IMR-90 (cell line): Measurements from ENCODE around the gene TK1. TPM values are rescaled to one million over a fixed set of nuclear protein-coding genes. Genes with fewer than 3 reads are reported as not detected.

Source experiments
- ATAC-seq: fragments of 200-7000 bp; cut with Tn5 transposase; 2 replicates; pipeline ENCODE4 v1.9.1; 2020; ENCODE audit warnings: low read depth, mild to moderate bottlenecking, moderate library complexity
- BruUV-seq: library from RNA; stranded (reverse); fragments of 400-500 nt; replicated peaks from 2 replicates; lab custom pipeline; 2021; lab: Mats Ljungman, UMichigan
- CTCF ChIA-PET: fragments of 300-600 bp; formaldehyde crosslinking; extraction: SDS; loops from one replicate; lab custom pipeline; 2021; ENCODE audit warnings: antibody characterized with exemption; lab: Yijun Ruan, JAX
- POLR2A ChIA-PET: fragments of 300-600 bp; sonication (Branson Sonifier 250); formaldehyde crosslinking; loops from one replicate; lab custom pipeline; 2022; ENCODE audit warnings: antibody characterized with exemption; ENCODE audit not compliant: unreplicated experiment; lab: Charles Lee
- DNase-seq: peaks from one replicate; pipeline ENCODE4 v3.0.0; 2013
- H2AFZ ChIP-seq: replicated peaks from 2 replicates; pipeline ENCODE3; 2013; ENCODE audit warnings: low read length, mild to moderate bottlenecking; ENCODE audit not compliant: poor library complexity
- H2AK5ac ChIP-seq: 2 replicates; pipeline ENCODE4 v1.6.1; 2013; ENCODE audit warnings: low read depth, low read length, inconsistent platforms
- H2AK9ac ChIP-seq: replicated peaks from 2 replicates; pipeline ENCODE3; 2013; ENCODE audit warnings: mild to moderate bottlenecking, low read depth, low read length, moderate library complexity; ENCODE audit not compliant: poor library complexity
- H2BK120ac ChIP-seq: 2 replicates; pipeline ENCODE4 v1.6.1; 2013; ENCODE audit warnings: low read depth, low read length, inconsistent platforms
- H2BK15ac ChIP-seq: 3 replicates; pipeline ENCODE4 v1.6.1; 2013; ENCODE audit warnings: low read depth, low read length, inconsistent platforms
- H2BK20ac ChIP-seq: 2 replicates; pipeline ENCODE4 v1.6.1; 2013; ENCODE audit warnings: low read depth, mild to moderate bottlenecking, inconsistent platforms, low read length, moderate library complexity
- H2BK5ac ChIP-seq: 2 replicates; pipeline ENCODE4 v1.6.1; 2013; ENCODE audit warnings: mild to moderate bottlenecking, low read depth, low read length, inconsistent platforms; ENCODE audit not compliant: poor library complexity, severe bottlenecking
- H3K14ac ChIP-seq: replicated peaks from 2 replicates; pipeline ENCODE4 v1.6.1; 2013; ENCODE audit warnings: low read depth, low read length, inconsistent platforms
- H3K18ac ChIP-seq: 2 replicates; pipeline ENCODE4 v1.6.1; 2013; ENCODE audit warnings: low read depth, low read length, control low read depth
- H3K23ac ChIP-seq: 2 replicates; pipeline ENCODE4 v1.6.1; 2013; ENCODE audit warnings: low read depth, low read length, inconsistent platforms
- H3K27ac ChIP-seq: 2 replicates; pipeline ENCODE4 v1.5.1; 2013; ENCODE audit warnings: mild to moderate bottlenecking, control low read depth, low read length; ENCODE audit not compliant: insufficient read depth
- H3K27me3 ChIP-seq: 2 replicates; pipeline ENCODE4 v1.6.1; 2013; ENCODE audit warnings: low read length; ENCODE audit not compliant: control insufficient read depth, insufficient read depth
- H3K36me3 ChIP-seq: 2 replicates; pipeline ENCODE4 v1.6.1; 2013; ENCODE audit warnings: low read length, mixed read lengths; ENCODE audit not compliant: control insufficient read depth, insufficient read depth
- H3K4ac ChIP-seq: 2 replicates; pipeline ENCODE4 v1.6.1; 2013; ENCODE audit warnings: low read depth, low read length, inconsistent platforms
- H3K4me1 ChIP-seq: 2 replicates; pipeline ENCODE4 v1.6.1; 2013; ENCODE audit warnings: low read length, mixed read lengths; ENCODE audit not compliant: control insufficient read depth, insufficient read depth
- H3K4me2 ChIP-seq: 2 replicates; pipeline ENCODE4 v1.6.1; 2013; ENCODE audit warnings: low read depth, mild to moderate bottlenecking, control low read depth, low read length, moderate library complexity
- H3K4me3 ChIP-seq: 2 replicates; pipeline ENCODE4 v1.5.1; 2013; ENCODE audit warnings: low read depth, mild to moderate bottlenecking, control low read depth, low read length, moderate library complexity; ENCODE audit not compliant: insufficient read depth
- H3K56ac ChIP-seq: 2 replicates; pipeline ENCODE4 v1.6.1; 2013; ENCODE audit warnings: low read length, inconsistent platforms; ENCODE audit not compliant: insufficient read depth; ENCODE audit errors: extremely low read depth
- H3K79me1 ChIP-seq, 2 experiments: 2 replicates each; pipeline ENCODE4 v1.6.1; 2013; ENCODE audit warnings: low read length in 2 of 2, inconsistent platforms in 1 of 2, low read depth in 1 of 2
- H3K9ac ChIP-seq: 2 replicates; pipeline ENCODE4 v1.6.1; 2013; ENCODE audit warnings: low read depth, low read length, control low read depth
- H3K9me1 ChIP-seq: 2 replicates; pipeline ENCODE4 v1.6.1; 2013; ENCODE audit warnings: low read length, inconsistent platforms; ENCODE audit not compliant: insufficient read depth
- H3K9me3 ChIP-seq: 2 replicates; pipeline ENCODE4 v1.6.1; 2013; ENCODE audit warnings: low read length; ENCODE audit not compliant: control insufficient read depth, insufficient read depth
- H4K20me1 ChIP-seq: 2 replicates; pipeline ENCODE4 v1.6.1; 2013; ENCODE audit warnings: low read length, inconsistent platforms; ENCODE audit not compliant: insufficient read depth
- H4K5ac ChIP-seq: 2 replicates; pipeline ENCODE4 v1.6.1; 2013; ENCODE audit warnings: mild to moderate bottlenecking, low read depth, low read length, control low read depth
- H4K8ac ChIP-seq, 2 experiments: 2 replicates each; pipeline ENCODE4 v1.6.1; 2013; ENCODE audit warnings: low read depth in 2 of 2, low read length in 2 of 2, control low read depth in 1 of 2, inconsistent platforms in 1 of 2
- H4K91ac ChIP-seq: 2 replicates; pipeline ENCODE4 v1.6.1; 2013; ENCODE audit warnings: low read depth, low read length, inconsistent platforms; ENCODE audit not compliant: insufficient read depth
- CEBPB ChIP-seq: IDR thresholded peaks from 2 replicates; pipeline ENCODE4 v1.6.1; 2012; ENCODE audit warnings: low read depth, low read length, improper control_type of control experiment
- CHD1 ChIP-seq: IDR thresholded peaks from 2 replicates; pipeline ENCODE4 v1.6.1; 2012; ENCODE audit warnings: low read depth, low read length, improper control_type of control experiment
- MAFK ChIP-seq: IDR thresholded peaks from 2 replicates; pipeline ENCODE4 v1.6.1; 2012; ENCODE audit warnings: low read depth, low read length, improper control_type of control experiment
- MXI1 ChIP-seq: IDR thresholded peaks from 2 replicates; pipeline ENCODE4 v1.6.1; 2012; ENCODE audit warnings: low read depth, mild to moderate bottlenecking, low read length, moderate library complexity, borderline replicate concordance
- NFE2L2 ChIP-seq: fragments of 150-350 bp; IDR thresholded peaks from 2 replicates; pipeline ENCODE4 v1.6.1; 2016; ENCODE audit warnings: low read depth, mild to moderate bottlenecking, low read length
- RCOR1 ChIP-seq: IDR thresholded peaks from 2 replicates; pipeline ENCODE4 v1.6.1; 2012; ENCODE audit warnings: mild to moderate bottlenecking, low read length, improper control_type of control experiment; ENCODE audit not compliant: insufficient replicate concordance
- RFX5 ChIP-seq: IDR thresholded peaks from 2 replicates; pipeline ENCODE4 v1.8.0; 2012; ENCODE audit warnings: low read depth, mild to moderate bottlenecking, low read length, moderate library complexity
- SMC3 ChIP-seq: fragments of 150-350 bp; IDR thresholded peaks from 2 replicates; pipeline ENCODE4 v1.6.1; 2016; ENCODE audit warnings: low read depth, mild to moderate bottlenecking, antibody characterized with exemption, low read length, moderate library complexity
- WGBS, 2 experiments: methylation state at CpG; one replicate each; pipeline versions ENCODE4 v1.1.5 to v1.1.7; 2013; ENCODE audit warnings: missing lambda C conversion rate in 2 of 2; ENCODE audit not compliant: insufficient read length in 1 of 2; ENCODE audit errors: extremely low coverage in 2 of 2; 5-methylcytosine and 5-hydroxymethylcytosine counted together
- dilution Hi-C: fragments of 300-500 bp; cut with HindIII; formaldehyde crosslinking; loops from one replicate; pipeline ENCODE4 v1.14.3; 2018; ENCODE audit warnings: low sequenced_read_pairs; ENCODE audit not compliant: unreplicated experiment
- in situ Hi-C: fragments of 300-500 bp; cut with MboI; formaldehyde crosslinking; loops from 3 replicates; pipeline ENCODE4 v1.14.3; 2019; ENCODE audit warnings: low sequenced_read_pairs, inconsistent platforms, mixed read lengths
- intact Hi-C: fragments of 100-400 bp; cut with micrococcal nuclease; formaldehyde crosslinking; loops from 2 replicates; pipeline ENCODE4 v1.10.0; 2022
- polyA plus RNA-seq, 3 experiments: library from polyadenylated mRNA; depleted of rRNA; stranded (reverse); fragments of >200 nt; gene quantifications; 2 replicates each; pipeline ENCODE4 v1.2.3, GENCODE V29; 2012; ENCODE audit warnings: low replicate concordance in 1 of 3
- total RNA-seq: library from RNA; depleted of rRNA; stranded (reverse); fragments of >200 nt; gene quantifications from 2 replicates; pipeline ENCODE4 v1.2.3, GENCODE V29; 2012
- TF ChIP-seq, protein P1 (sequence below): fragments of 150-350 bp; IDR thresholded peaks from 2 replicates; pipeline ENCODE4 v1.6.1; 2016; ENCODE audit warnings: low read depth, mild to moderate bottlenecking, low read length, moderate library complexity, borderline replicate concordance

The TK1 gene
- total and polyA plus RNA-seq, 2 of the 4 experiments (the other 2 are of a cell fraction): 150 to 219 TPM

DNA sequence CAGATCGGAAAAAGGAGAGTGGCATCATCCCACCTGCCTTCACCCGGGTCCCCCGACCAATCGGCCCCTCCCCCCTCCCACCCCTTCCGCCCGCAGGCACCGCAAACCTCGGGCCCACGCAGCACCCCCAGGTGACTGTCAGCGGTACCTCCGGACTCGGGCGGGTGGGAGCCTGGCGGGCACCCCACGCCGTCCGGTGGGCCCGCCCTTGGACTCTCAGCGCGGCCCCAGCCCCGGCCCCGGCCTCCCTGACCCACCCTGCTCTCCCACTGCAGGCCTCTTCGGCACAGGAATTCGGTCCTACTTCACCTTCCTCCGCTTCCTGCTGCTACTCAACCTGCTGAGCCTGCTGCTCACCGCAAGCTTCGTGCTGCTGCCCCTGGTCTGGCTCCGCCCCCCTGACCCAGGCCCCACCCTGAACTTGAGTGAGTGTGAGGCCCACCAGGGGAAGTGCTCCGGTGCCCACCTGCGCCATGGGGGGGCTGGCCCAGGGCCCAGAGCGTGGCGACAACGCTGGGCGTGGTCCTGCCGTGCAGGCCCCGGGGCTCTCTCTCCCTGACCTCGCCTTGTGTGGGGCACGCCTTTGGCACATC lies 54.7 kb downstream of the TK1 start:
- no peak overlapping the region for H3K23ac ChIP-seq
- H3K4ac ChIP-seq: no peak overlapping the region
- no peaks in the 10 kb centered on the region for H3K9me1 ChIP-seq
- H3K14ac ChIP-seq: no peak overlapping the region
- peaks cover 80% of the 10 kb centered on the region for H3K27me3 ChIP-seq
- no peak overlapping the region for H3K4me2 ChIP-seq
- ChIA-PET POLR2A (no interaction called here), CTCF (no interaction called here)
- in situ Hi-C loops: no loop called here
- no peaks in the 10 kb centered on the region; the same call in 1 of the 2 replicates for H4K20me1 ChIP-seq
- WGBS, 2 experiments: 28% methylated on average over 18 of the region's 38 CpGs; no CpG with 5 or more reads in 1 of the 2 experiments
- intact Hi-C loops: no loop called here
- dilution Hi-C loops: no loop called here
- BruUV-seq: no TSS peak
- H4K91ac ChIP-seq: no peak overlapping the region
- no peaks in the 10 kb centered on the region for H3K9me3 ChIP-seq
- no peak for DNase-seq
- no peak overlapping the region for H2AK9ac ChIP-seq
- H3K27ac ChIP-seq: no peak overlapping the region
- H3K56ac ChIP-seq: no peak overlapping the region
- ATAC-seq: no peak
- no peak overlapping the region for H2AK5ac ChIP-seq
- no peaks in the 10 kb centered on the region for H3K79me1 ChIP-seq
- peaks cover 2% of the 10 kb centered on the region; the same call in 1 of the 2 replicates for H3K4me1 ChIP-seq
- peak overlapping the region; percentile 10 for H2AFZ ChIP-seq
- no peak overlapping the region for H3K18ac ChIP-seq
- no peak overlapping the region for H4K5ac ChIP-seq
- no peak overlapping the region for H2BK120ac ChIP-seq
- no peak overlapping the region for H3K4me3 ChIP-seq
- no peak overlapping the region for H2BK5ac ChIP-seq
- H2BK15ac ChIP-seq: no peak overlapping the region
- H4K8ac ChIP-seq: no peak overlapping the region
- no peak overlapping the region for H3K9ac ChIP-seq
- no peak for TF ChIP-seq CEBPB
- no peak for TF ChIP-seq NFE2L2
- TF ChIP-seq SMC3: no peak
- TF ChIP-seq MXI1: no peak
- no peak for TF ChIP-seq MAFK
- TF ChIP-seq CHD1: no peak
- TF ChIP-seq RCOR1: no peak
- TF ChIP-seq, protein P1, sequence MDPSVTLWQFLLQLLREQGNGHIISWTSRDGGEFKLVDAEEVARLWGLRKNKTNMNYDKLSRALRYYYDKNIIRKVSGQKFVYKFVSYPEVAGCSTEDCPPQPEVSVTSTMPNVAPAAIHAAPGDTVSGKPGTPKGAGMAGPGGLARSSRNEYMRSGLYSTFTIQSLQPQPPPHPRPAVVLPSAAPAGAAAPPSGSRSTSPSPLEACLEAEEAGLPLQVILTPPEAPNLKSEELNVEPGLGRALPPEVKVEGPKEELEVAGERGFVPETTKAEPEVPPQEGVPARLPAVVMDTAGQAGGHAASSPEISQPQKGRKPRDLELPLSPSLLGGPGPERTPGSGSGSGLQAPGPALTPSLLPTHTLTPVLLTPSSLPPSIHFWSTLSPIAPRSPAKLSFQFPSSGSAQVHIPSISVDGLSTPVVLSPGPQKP: no peak
- no peak for TF ChIP-seq RFX5
- no peak overlapping the region for H2BK20ac ChIP-seq
- no peaks in the 10 kb centered on the region for H3K36me3 ChIP-seq
